Loucy (cell line): ENCODE results near the gene GAK.

Experiments
- H2AFZ ChIP-seq: fragments of 200-600 bp; sonication (generic); 2 replicates; pipeline ENCODE4 v1.6.0; 2016; ENCODE audit warnings: antibody characterized with exemption, mild to moderate bottlenecking, low read length, moderate library complexity
- H3F3A ChIP-seq: fragments of 200-600 bp; 2 replicates; pipeline ENCODE4 v1.6.0; 2016; ENCODE audit warnings: antibody characterized with exemption, low read depth, mild to moderate bottlenecking
- H3K27me3 ChIP-seq: fragments of 200-600 bp; sonication (generic); 2 replicates; pipeline ENCODE4 v1.6.1; 2014; ENCODE audit warnings: low read length, mild to moderate bottlenecking; ENCODE audit not compliant: insufficient read depth, poor library complexity, severe bottlenecking
- H3K36me3 ChIP-seq: fragments of 200-600 bp; sonication (generic); 2 replicates; pipeline ENCODE4 v1.6.1; 2016; ENCODE audit warnings: low read length; ENCODE audit not compliant: insufficient read depth
- H3K4me1 ChIP-seq: fragments of 200-600 bp; sonication (generic); 2 replicates; pipeline ENCODE4 v1.5.1; 2014; ENCODE audit warnings: low read length, mild to moderate bottlenecking; ENCODE audit not compliant: insufficient read depth, poor library complexity, severe bottlenecking
- H3K4me2 ChIP-seq: fragments of 200-600 bp; sonication (generic); 2 replicates; pipeline ENCODE4 v1.6.0; 2014; ENCODE audit warnings: antibody characterized with exemption, low read length, low read depth, mild to moderate bottlenecking; ENCODE audit not compliant: poor library complexity, severe bottlenecking
- H3K4me3 ChIP-seq: fragments of 200-600 bp; sonication (generic); 2 replicates; pipeline ENCODE4 v1.5.1; 2014; ENCODE audit warnings: low read length, mild to moderate bottlenecking, mixed read lengths; ENCODE audit not compliant: poor library complexity, severe bottlenecking
- H3K79me2 ChIP-seq: fragments of 200-600 bp; sonication (generic); 2 replicates; pipeline ENCODE4 v1.6.1; 2014; ENCODE audit warnings: low read length; ENCODE audit not compliant: insufficient read depth
- H3K9ac ChIP-seq: fragments of 200-600 bp; sonication (generic); 2 replicates; pipeline ENCODE4 v1.6.0; 2014; ENCODE audit warnings: mild to moderate bottlenecking, low read depth, low read length, moderate library complexity; ENCODE audit not compliant: poor library complexity, severe bottlenecking
- H3K9me2 ChIP-seq: fragments of 200-600 bp; sonication (generic); replicated peaks from 2 replicates; pipeline ENCODE4 v1.6.1; 2016; ENCODE audit warnings: low read depth, low read length, mixed read lengths
- H3K9me3 ChIP-seq: fragments of 200-600 bp; sonication (generic); 2 replicates; pipeline ENCODE4 v1.6.1; 2014; ENCODE audit warnings: mild to moderate bottlenecking, antibody characterized with exemption, low read length, low read depth; ENCODE audit not compliant: insufficient read depth
- H4K20me1 ChIP-seq: fragments of 200-600 bp; sonication (generic); 2 replicates; pipeline ENCODE4 v1.6.0; 2014; ENCODE audit warnings: antibody characterized with exemption, low read length, mild to moderate bottlenecking; ENCODE audit not compliant: insufficient read depth, poor library complexity, severe bottlenecking
- CTCF ChIP-seq: fragments of 200-600 bp; sonication (generic); conservative IDR thresholded peaks from 2 replicates; pipeline ENCODE4 v1.5.1; 2014; ENCODE audit warnings: mild to moderate bottlenecking, antibody characterized with exemption, low read length
- EZH2phosphoT487 ChIP-seq: fragments of 200-600 bp; IDR thresholded peaks from 2 replicates; pipeline ENCODE4 v1.6.1; 2018; ENCODE audit warnings: antibody characterized with exemption, mild to moderate bottlenecking, moderate library complexity, borderline replicate concordance

Gene GAK

GRCh38 chr4:814312-814850 is 117.7 kb downstream of the GAK start:
- TF ChIP-seq CTCF (no peak), EZH2phosphoT487 (no peak)
- H3F3A ChIP-seq: no peaks in the 10 kb centered on the region
- no peaks in the 10 kb centered on the region for H3K36me3 ChIP-seq
- H3K4me3 ChIP-seq: no peak overlapping the region
- no peak overlapping the region for H3K4me2 ChIP-seq
- no peaks in the 10 kb centered on the region for H4K20me1 ChIP-seq
- H3K9me2 ChIP-seq: no peaks in the 10 kb centered on the region
- H2AFZ ChIP-seq: no peak overlapping the region
- peaks cover 4% of the 10 kb centered on the region for H3K4me1 ChIP-seq
- H3K27me3 ChIP-seq: no peaks in the 10 kb centered on the region
- no peaks in the 10 kb centered on the region for H3K9me3 ChIP-seq
- no peak overlapping the region for H3K9ac ChIP-seq
- no peaks in the 10 kb centered on the region for H3K79me2 ChIP-seq

GRCh38 chr4:813900-814299 is 118.2 kb downstream of the GAK start:
- no peaks in the 10 kb centered on the region for H3K9me2 ChIP-seq
- no peaks in the 10 kb centered on the region for H4K20me1 ChIP-seq
- no peaks in the 10 kb centered on the region for H3K36me3 ChIP-seq
- no peaks in the 10 kb centered on the region for H3K9me3 ChIP-seq
- H2AFZ ChIP-seq: no peak overlapping the region
- H3K4me3 ChIP-seq: no peak overlapping the region
- TF ChIP-seq CTCF (no peak), EZH2phosphoT487 (no peak)
- no peak overlapping the region for H3K4me2 ChIP-seq
- no peaks in the 10 kb centered on the region for H3K27me3 ChIP-seq
- H3K79me2 ChIP-seq: no peaks in the 10 kb centered on the region
- H3K9ac ChIP-seq: no peak overlapping the region
- H3F3A ChIP-seq: no peaks in the 10 kb centered on the region
- peaks cover 9% of the 10 kb centered on the region for H3K4me1 ChIP-seq

- H3K4me1 ChIP-seq: peaks cover 17% of the 10 kb centered on the region
- peak overlapping the region; percentile 36 for H3K9ac ChIP-seq
- H4K20me1 ChIP-seq: no peaks in the 10 kb centered on the region
- H2AFZ ChIP-seq: no peak overlapping the region
- TF ChIP-seq EZH2phosphoT487 (no peak), CTCF (no peak)
- H3K27me3 ChIP-seq: no peaks in the 10 kb centered on the region
- H3F3A ChIP-seq: no peaks in the 10 kb centered on the region
- peak overlapping the region; percentile 57 for H3K4me3 ChIP-seq
- no peaks in the 10 kb centered on the region for H3K79me2 ChIP-seq
- H3K9me3 ChIP-seq: no peaks in the 10 kb centered on the region
- H3K4me2 ChIP-seq: peak overlapping the region; percentile 58
- no peaks in the 10 kb centered on the region for H3K36me3 ChIP-seq
- no peaks in the 10 kb centered on the region for H3K9me2 ChIP-seq
Measured at GRCh38 chr4:808860-809570, 123.1 kb downstream of the GAK start.
